Testis (tissue), 3 donors: ENCODE results near the gene ZIM2. TPM values are rescaled to one million over a fixed set of nuclear protein-coding genes. Genes with fewer than 3 reads are reported as not detected.

Source experiments
- DNase-seq: peaks from one replicate; pipeline ENCODE4 v3.0.0-alpha.2; 2019
- H3K27ac ChIP-seq, 2 donors: fragments of 200-600 bp; sonication (generic); one replicate each; pipeline ENCODE4 v1.5.1; 2019
- H3K27me3 ChIP-seq: fragments of 200-600 bp; sonication (generic); one replicate; pipeline ENCODE4 v1.5.1; 2019
- H3K36me3 ChIP-seq: fragments of 200-600 bp; sonication (generic); one replicate; pipeline ENCODE4 v1.5.1; 2017; ENCODE audit warnings: low read depth; ENCODE audit errors: missing control alignments
- H3K4me1 ChIP-seq: fragments of 200-600 bp; sonication (generic); one replicate; pipeline ENCODE4 v1.5.1; 2019
- H3K4me3 ChIP-seq, 2 donors: fragments of 200-600 bp; sonication (generic); one replicate each; pipeline ENCODE4 v1.5.1; 2017 to 2019
- H3K9me3 ChIP-seq: fragments of 200-600 bp; sonication (generic); one replicate; pipeline ENCODE4 v1.5.1; 2017
- CTCF ChIP-seq, 3 experiments: fragments of 450-650 bp in 2 of 3; fragments of 200-600 bp in 1 of 3; sonication (generic) in 1 of 3; IDR thresholded peaks; one replicate each; pipeline ENCODE4 v1.5.1; 2016 to 2019; ENCODE audit warnings: antibody characterized with exemption in 3 of 3, mild to moderate bottlenecking in 2 of 3, moderate library complexity in 1 of 3
- POLR2A ChIP-seq: fragments of 450-650 bp; IDR thresholded peaks from one replicate; pipeline ENCODE4 v1.6.1; 2017; ENCODE audit warnings: antibody characterized with exemption, mild to moderate bottlenecking, moderate library complexity
- WGBS, 2 donors: methylation state at CpG; one replicate each; pipeline ENCODE4 v1.1.5; 2018; 5-methylcytosine and 5-hydroxymethylcytosine counted together
- intact Hi-C: fragments of 100-400 bp; cut with DNase I; formaldehyde crosslinking; loops from one replicate; pipeline ENCODE4 v1.15.1; 2023; ENCODE audit warnings: low total_unique reads
- polyA plus RNA-seq: library from polyadenylated mRNA; stranded (reverse); fragments of 350-450 nt; fragmentation: Illumina TruSeq; extraction: RNeasy Lipid Tissue Mini Kit (QIAGEN cat#74804); gene quantifications from one replicate; pipeline ENCODE4 v1.2.3, GENCODE V29; 2014; ENCODE audit warnings: low read depth, low replicate concordance; ENCODE audit not compliant: insufficient read depth
- total RNA-seq, 2 donors: library from RNA; depleted of rRNA; stranded (reverse); fragments of >200 nt; gene quantifications; one replicate each; pipeline ENCODE4 v1.2.3, GENCODE V29; 2016

Gene ZIM2
- total and polyA plus RNA-seq, 3 donors from 2014 or later = 9.7 to 18.3 (median 12.9) TPM

DNA sequence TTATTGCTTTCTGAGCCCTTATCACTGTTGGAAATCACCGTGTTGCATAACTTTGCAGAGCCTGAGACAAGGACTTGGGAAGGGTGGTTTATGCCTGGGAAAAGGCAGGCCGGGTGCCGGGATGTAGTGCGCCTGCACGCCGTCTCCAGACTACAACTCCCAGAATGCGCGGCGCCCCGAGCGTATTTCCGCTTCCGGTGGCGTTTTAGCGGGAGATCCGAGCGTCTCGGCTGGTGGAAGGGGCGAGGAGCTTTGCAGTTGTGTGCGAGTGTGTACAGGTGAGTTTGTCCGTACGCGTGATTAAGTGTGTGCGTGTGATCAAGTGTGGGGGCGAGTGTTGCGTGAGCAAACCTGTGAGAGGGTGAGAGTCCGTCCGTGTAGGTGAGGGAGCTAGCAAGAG, 75.4 kb downstream of the ZIM2 start:
- H3K27me3 ChIP-seq = no peaks in the 10 kb centered on the region
- WGBS, 2 donors = 0% methylated on average over 11 to 28 of the region's 28 CpGs
- DNase-seq = peak; percentile 88
- H3K36me3 ChIP-seq = no peaks in the 10 kb centered on the region
- H3K27ac ChIP-seq = no peak overlapping the region
- H3K4me3 ChIP-seq = peak overlapping the region; percentile 48 to 54
- H3K9me3 ChIP-seq = no peaks in the 10 kb centered on the region
- TF ChIP-seq CTCF (IDR thresholded peaks at IDR 0.05) (no peak), POLR2A (no peak)
- intact Hi-C loops = no loop called here
- H3K4me1 ChIP-seq = peaks cover 4% of the 10 kb centered on the region

DNA sequence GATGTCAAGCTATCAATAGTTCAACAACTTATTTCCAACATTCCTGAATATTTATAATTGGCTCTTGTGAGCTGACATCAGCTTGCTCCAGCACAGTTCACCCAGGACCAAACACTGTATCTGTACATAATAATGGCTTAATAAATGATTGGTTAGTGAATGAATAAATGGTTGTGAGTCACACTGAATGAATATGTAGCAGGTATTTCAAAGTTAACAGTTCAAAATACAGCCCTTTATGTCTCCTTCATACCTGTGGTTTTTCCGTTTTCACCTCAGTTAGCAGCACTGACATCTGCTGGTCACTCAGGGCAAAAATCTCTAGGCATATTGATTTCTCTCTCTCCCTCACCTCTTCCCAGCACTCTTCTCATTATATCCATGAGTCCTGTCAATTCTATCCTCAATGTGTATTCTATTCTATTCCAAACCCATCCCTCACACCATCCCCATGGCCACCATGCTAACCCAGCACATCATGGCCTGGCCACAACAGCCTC, 76.3 kb downstream of the ZIM2 start:
- Histone ChIP-seq H3K27me3 (no peaks in the 10 kb centered on the region), H3K4me1 (peaks cover 4% of the 10 kb centered on the region), H3K4me3 (no peak overlapping the region), H3K9me3 (no peaks in the 10 kb centered on the region), H3K27ac (no peak overlapping the region), H3K36me3 (no peaks in the 10 kb centered on the region)
- DNase-seq = no peak
- no peak for TF ChIP-seq POLR2A
- peak in 1 of 3 experiments; percentile 14 for TF ChIP-seq CTCF (IDR thresholded peaks at IDR 0.05)
- WGBS, 2 donors = 44 to 59% methylated on average over 1 of the region's 1 CpG
- intact Hi-C loops = no loop called here

DNA sequence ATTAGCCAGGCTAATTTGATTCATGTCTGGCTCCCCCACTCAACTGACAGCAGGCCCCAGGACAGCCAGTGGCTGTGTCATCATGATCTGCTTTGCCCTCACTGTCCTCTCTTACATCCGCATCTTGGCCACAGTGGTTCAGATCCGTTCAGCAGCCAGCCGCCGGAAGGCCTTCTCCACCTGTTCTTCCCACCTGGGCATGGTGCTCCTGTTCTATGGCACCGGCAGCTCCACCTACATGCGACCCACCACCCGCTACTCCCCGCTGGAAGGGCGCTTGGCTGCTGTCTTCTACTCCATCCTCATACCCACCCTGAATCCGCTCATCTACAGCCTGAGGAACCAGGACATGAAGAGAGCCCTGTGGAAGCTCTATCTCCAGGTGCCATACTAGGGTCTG, 79.7 kb downstream of the ZIM2 start:
- no peak overlapping the region for H3K27ac ChIP-seq
- intact Hi-C loops = no loop called here
- H3K36me3 ChIP-seq = no peaks in the 10 kb centered on the region
- WGBS, 2 donors = 96 to 97% methylated on average over 10 of the region's 10 CpGs
- no peaks in the 10 kb centered on the region for H3K9me3 ChIP-seq
- H3K27me3 ChIP-seq = no peaks in the 10 kb centered on the region
- H3K4me1 ChIP-seq = peaks cover 4% of the 10 kb centered on the region
- no peak for TF ChIP-seq POLR2A
- no peak for TF ChIP-seq CTCF (IDR thresholded peaks at IDR 0.05)
- H3K4me3 ChIP-seq = no peak overlapping the region
- no peak for DNase-seq

- WGBS, 2 donors = 82 to 94% methylated on average over 8 of the region's 8 CpGs
- intact Hi-C loops = no loop called here
- TF ChIP-seq CTCF (IDR thresholded peaks at IDR 0.05) (no peak), POLR2A (no peak)
- Histone ChIP-seq H3K27me3 (no peaks in the 10 kb centered on the region), H3K4me3 (no peak overlapping the region), H3K9me3 (no peaks in the 10 kb centered on the region), H3K36me3 (no peaks in the 10 kb centered on the region), H3K27ac (no peak overlapping the region), H3K4me1 (no peaks in the 10 kb centered on the region)
- DNase-seq = no peak
Observed at GRCh38 chr19:56759531-56759930, 81.0 kb downstream of the ZIM2 start.

DNA sequence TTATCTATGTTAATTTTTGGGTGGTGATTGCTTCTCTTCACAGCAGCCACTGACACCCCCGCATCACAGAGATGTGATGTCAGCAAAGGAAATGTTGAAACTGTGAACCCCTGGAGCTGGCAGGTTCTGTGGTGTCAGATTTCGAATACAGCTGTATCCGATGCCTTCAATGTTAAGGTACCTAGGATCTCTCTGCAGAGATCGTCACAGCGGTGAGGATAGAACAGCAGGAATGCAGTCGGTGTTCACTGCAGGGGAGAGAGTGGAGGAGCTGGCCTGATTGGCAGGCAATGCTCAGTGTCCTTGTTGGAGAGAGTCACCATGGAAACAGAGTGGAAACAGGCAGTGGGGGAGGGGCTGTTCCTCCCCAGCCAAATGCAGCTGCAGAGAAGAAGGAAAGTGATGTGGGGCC, 89.4 kb downstream of the ZIM2 start:
- TF ChIP-seq POLR2A (no peak), CTCF (IDR thresholded peaks at IDR 0.05) (no peak)
- WGBS, 2 donors = 30 to 33% methylated on average over 6 of the region's 6 CpGs
- Histone ChIP-seq H3K9me3 (no peaks in the 10 kb centered on the region), H3K27ac (no peak overlapping the region), H3K36me3 (no peaks in the 10 kb centered on the region), H3K27me3 (no peaks in the 10 kb centered on the region), H3K4me1 (peaks cover 11% of the 10 kb centered on the region), H3K4me3 (no peak overlapping the region)
- intact Hi-C loops = no loop called here
- peak; percentile 82 for DNase-seq
